Pancreas (tissue), 10 donors: ENCODE data around the gene R3HCC1L. TPM values are rescaled to one million over a fixed set of nuclear protein-coding genes. Genes with fewer than 3 reads are reported as not detected.

Source experiments
- ATAC-seq, 4 donors: fragments of 200-7000 bp; cut with Tn5 transposase; one replicate each; pipeline versions ENCODE4 v1.8.0 to v1.9.1; 2020; ENCODE audit warnings: mild to moderate bottlenecking in 4 of 4, moderate library complexity in 4 of 4
- DNase-seq, 6 donors: peaks; one replicate each; pipeline ENCODE4 v3.0.0-alpha.2; 2020
- FAIRE-seq: peaks from 2 replicates; lab custom pipeline; 2012; peaks lifted over from hg19 to GRCh38; lab: Jason Lieb, UNC
- H3K27ac ChIP-seq, 4 donors: fragments of 200-600 bp; sonication (generic); 1 replicate in 3 of 4; 2 replicates in 1 of 4; pipeline versions ENCODE4 v1.5.0 to v1.8.0; 2020
- H3K27me3 ChIP-seq, 4 donors: fragments of 200-600 bp; one replicate each; pipeline ENCODE4 v1.8.0; 2021
- H3K36me3 ChIP-seq, 3 donors: fragments of 200-600 bp; sonication (generic) in 1 of 3; one replicate each; pipeline versions ENCODE4 v1.5.0 to v1.8.0; 2020 to 2021
- H3K4me1 ChIP-seq, 3 donors: fragments of 200-600 bp; one replicate each; pipeline ENCODE4 v1.8.0; 2021
- H3K4me3 ChIP-seq, 4 donors: fragments of 200-600 bp; sonication (generic) in 2 of 4; one replicate each; pipeline versions ENCODE4 v1.5.0 to v1.8.0; 2020 to 2021
- H3K9me3 ChIP-seq, 4 donors: fragments of 200-600 bp; one replicate each; pipeline ENCODE4 v1.8.0; 2021
- WGBS, 2 donors: extraction: QIAGEN DNeasy Blood & Tissue Kit; methylation state at CpG; one replicate each; pipeline ENCODE4 v1.1.7; 2013; 5-methylcytosine and 5-hydroxymethylcytosine counted together
- intact Hi-C, 3 donors: fragments of 100-400 bp; cut with DNase I; formaldehyde crosslinking; loops; one replicate each; pipeline versions ENCODE4 v1.11.1 to v1.14.2; 2022
- polyA plus RNA-seq, 2 donors: library from polyadenylated mRNA; stranded (reverse); fragments of 200-250 nt; gene quantifications; one replicate each; pipeline ENCODE4 v1.2.3, GENCODE V29; 2013
- total RNA-seq, 6 donors: library from RNA; stranded (reverse); fragmentation: NEBNext Ultra II Directional in 4 of 6; extraction: Animal tissue kit (Norgen Biotek cat#: 25700) in 4 of 6; gene quantifications; one replicate each; pipeline versions ENCODE4 v1.2.1 to v1.2.4, GENCODE V29; 2021 to 2023
- TF ChIP-seq, protein P1 (sequence below), 4 donors: fragments of 200-600 bp; sonication (generic) in 3 of 4; IDR thresholded peaks; one replicate each; pipeline versions ENCODE4 v1.5.0 to v1.8.0; 2021; ENCODE audit warnings: antibody characterized with exemption in 4 of 4
- donor health status: healthy with polysubstance abuse.
- donor health status: DM: no; HTN: no; CAD: no; lungs with moderate emphysema.
- donor health status: DM: no; HTN: no; CAD: no.
- donor health status: control.
- donor health status: control.
- donor health status: Bipolar disorder and iron deficiency.
- donor health status: DM: yes; HTN: yes; CAD: no.
- donor health status: DM: no; HTN: no; CAD: no.
- donor health status: DM: no; HTN: no; CAD: no.
- donor health status: DM: yes; HTN: yes; CAD: no.

R3HCC1L gene
- total and polyA plus RNA-seq, 8 donors, result 3.9 to 9.5 (median 4.9) TPM

GRCh38 chr10:98098247-98098646, 36.2 kb upstream of the R3HCC1L start:
- no peak for DNase-seq
- Histone ChIP-seq H3K36me3 (no peaks in the 10 kb centered on the region), H3K4me1 (no peaks in the 10 kb centered on the region), H3K9me3 (no peaks in the 10 kb centered on the region), H3K4me3 (no peak overlapping the region), H3K27ac (no peak overlapping the region), H3K27me3 (no peaks in the 10 kb centered on the region)
- intact Hi-C loops, result no loop called here
- TF ChIP-seq, protein P1, sequence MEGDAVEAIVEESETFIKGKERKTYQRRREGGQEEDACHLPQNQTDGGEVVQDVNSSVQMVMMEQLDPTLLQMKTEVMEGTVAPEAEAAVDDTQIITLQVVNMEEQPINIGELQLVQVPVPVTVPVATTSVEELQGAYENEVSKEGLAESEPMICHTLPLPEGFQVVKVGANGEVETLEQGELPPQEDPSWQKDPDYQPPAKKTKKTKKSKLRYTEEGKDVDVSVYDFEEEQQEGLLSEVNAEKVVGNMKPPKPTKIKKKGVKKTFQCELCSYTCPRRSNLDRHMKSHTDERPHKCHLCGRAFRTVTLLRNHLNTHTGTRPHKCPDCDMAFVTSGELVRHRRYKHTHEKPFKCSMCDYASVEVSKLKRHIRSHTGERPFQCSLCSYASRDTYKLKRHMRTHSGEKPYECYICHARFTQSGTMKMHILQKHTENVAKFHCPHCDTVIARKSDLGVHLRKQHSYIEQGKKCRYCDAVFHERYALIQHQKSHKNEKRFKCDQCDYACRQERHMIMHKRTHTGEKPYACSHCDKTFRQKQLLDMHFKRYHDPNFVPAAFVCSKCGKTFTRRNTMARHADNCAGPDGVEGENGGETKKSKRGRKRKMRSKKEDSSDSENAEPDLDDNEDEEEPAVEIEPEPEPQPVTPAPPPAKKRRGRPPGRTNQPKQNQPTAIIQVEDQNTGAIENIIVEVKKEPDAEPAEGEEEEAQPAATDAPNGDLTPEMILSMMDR (IDR thresholded peaks at IDR 0.05), result no peak
- ATAC-seq, result no peak
- no peak for FAIRE-seq
- 57% methylated on average over 6 of the region's 6 CpGs for WGBS, 2 donors

DNA sequence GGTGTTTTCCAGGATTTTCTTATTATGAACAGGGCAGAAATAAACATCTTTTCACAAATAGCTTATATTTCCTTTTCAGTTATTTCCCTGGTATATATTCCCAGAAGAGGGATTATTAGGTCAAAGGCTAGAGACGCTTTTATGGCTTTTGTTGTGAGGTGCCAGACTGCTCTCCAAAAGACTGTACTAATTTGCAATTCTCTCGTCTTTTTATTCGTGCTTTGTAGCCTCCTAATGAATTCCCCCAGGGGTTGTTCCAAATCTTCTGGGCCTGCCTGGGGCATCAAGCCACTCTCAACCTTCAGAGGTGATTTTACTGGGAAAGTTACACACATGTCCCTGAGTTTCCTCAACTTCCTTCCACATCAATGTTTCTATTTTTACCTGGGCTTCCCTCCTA, 34.0 kb upstream of the R3HCC1L start:
- Histone ChIP-seq H3K36me3 (no peaks in the 10 kb centered on the region), H3K4me3 (no peak overlapping the region), H3K4me1 (no peaks in the 10 kb centered on the region), H3K9me3 (no peaks in the 10 kb centered on the region), H3K27me3 (no peaks in the 10 kb centered on the region), H3K27ac (no peak overlapping the region)
- no peak for DNase-seq
- WGBS, 2 donors, result 60 to 62% methylated on average over 3 of the region's 3 CpGs
- intact Hi-C loops, result no loop called here
- ATAC-seq, result no peak
- TF ChIP-seq, protein P1 (IDR thresholded peaks at IDR 0.05), result no peak
- FAIRE-seq, result no peak

DNA sequence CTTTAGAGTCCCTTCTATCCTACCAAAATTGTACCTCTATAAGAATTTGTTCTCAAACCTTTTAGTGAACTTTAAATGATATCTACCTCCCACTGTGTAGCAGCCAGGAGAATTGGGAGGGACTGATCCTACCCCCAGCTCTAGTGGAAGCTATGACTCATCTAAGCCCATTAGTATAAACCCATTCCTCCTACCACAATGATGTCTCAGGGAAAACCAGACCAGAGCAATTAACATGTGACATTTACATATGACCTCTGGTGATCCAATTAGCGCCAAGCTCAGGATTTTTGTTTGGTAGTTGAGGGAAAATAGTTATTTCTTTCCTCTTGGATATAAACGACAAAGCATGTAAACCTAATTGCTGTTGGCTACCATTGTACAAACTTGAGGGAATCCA, 33.1 kb upstream of the R3HCC1L start:
- TF ChIP-seq, protein P1 (IDR thresholded peaks at IDR 0.05), result no peak
- no peaks in the 10 kb centered on the region for H3K4me1 ChIP-seq
- FAIRE-seq (no peak), DNase-seq (no peak), ATAC-seq (no peak)
- no peak overlapping the region for H3K4me3 ChIP-seq
- no peak overlapping the region for H3K27ac ChIP-seq
- H3K36me3 ChIP-seq, result no peaks in the 10 kb centered on the region
- 65 to 69% methylated on average over 2 of the region's 2 CpGs for WGBS, 2 donors
- H3K9me3 ChIP-seq, result no peaks in the 10 kb centered on the region
- no peaks in the 10 kb centered on the region for H3K27me3 ChIP-seq
- intact Hi-C loops, result no loop called here

- H3K27ac ChIP-seq, result no peak overlapping the region
- no peaks in the 10 kb centered on the region for H3K4me1 ChIP-seq
- TF ChIP-seq, protein P1 (IDR thresholded peaks at IDR 0.05), result no peak
- FAIRE-seq (no peak), ATAC-seq (no peak), DNase-seq (no peak)
- H3K9me3 ChIP-seq, result no peaks in the 10 kb centered on the region
- WGBS, 2 donors, result 71 to 77% methylated on average over 3 of the region's 3 CpGs
- no peaks in the 10 kb centered on the region for H3K27me3 ChIP-seq
- H3K4me3 ChIP-seq, result no peak overlapping the region
- H3K36me3 ChIP-seq, result no peaks in the 10 kb centered on the region
- intact Hi-C loops, result no loop called here
These were observed 30.3 kb upstream of the R3HCC1L start for GRCh38 chr10:98104125-98104524.

- FAIRE-seq (no peak), ATAC-seq (no peak), DNase-seq (no peak)
- no peaks in the 10 kb centered on the region for H3K27me3 ChIP-seq
- 71 to 85% methylated on average over 1 of the region's 1 CpG for WGBS, 2 donors
- intact Hi-C loops, result no loop called here
- TF ChIP-seq, protein P1 (IDR thresholded peaks at IDR 0.05), result no peak
- H3K9me3 ChIP-seq, result no peaks in the 10 kb centered on the region
- H3K4me1 ChIP-seq, result no peaks in the 10 kb centered on the region
- no peaks in the 10 kb centered on the region for H3K36me3 ChIP-seq
- no peak overlapping the region for H3K4me3 ChIP-seq
- no peak overlapping the region for H3K27ac ChIP-seq
These were observed 27.9 kb upstream of the R3HCC1L start for GRCh38 chr10:98106531-98106930.
